HG02852 (cell line): ENCODE measurements around the gene BMP2K.

Experiments used
- ATAC-seq: cut with Tn5 transposase; IDR thresholded peaks from one replicate; pipeline ENCODE4 v1.9.1; 2021; ENCODE audit warnings: mild to moderate bottlenecking, moderate library complexity; ENCODE audit not compliant: unreplicated experiment

BMP2K gene

GRCh38 chr4:78776079-78776728, at the start of gene BMP2K:
Gene BMP2K (plus strand): TSS chr4:78776350. CDS start chr4:78776544, 194 bp downstream.
- ATAC-seq: peak; percentile 68

GRCh38 chr4:78726546-78726945, 49.6 kb upstream of the BMP2K start:
- no peak for ATAC-seq

GRCh38 chr4:78732332-78733104, 43.6 kb upstream of the BMP2K start:
- no peak for ATAC-seq

GRCh38 chr4:78734441-78735162, 41.5 kb upstream of the BMP2K start:
- ATAC-seq: no peak

- peak; percentile 75 for ATAC-seq
These were observed 40.5 kb upstream of the BMP2K start for GRCh38 chr4:78735697-78736096.

- peak; percentile 61 for ATAC-seq
These were observed 39.1 kb upstream of the BMP2K start for GRCh38 chr4:78737035-78737434.

- ATAC-seq: no peak
These were observed 38.2 kb upstream of the BMP2K start for GRCh38 chr4:78737973-78738372.

- peak; percentile 94 for ATAC-seq
These were observed 33.9 kb upstream of the BMP2K start for GRCh38 chr4:78742300-78742699.

- ATAC-seq: no peak
These were observed 28.7 kb upstream of the BMP2K start for GRCh38 chr4:78747475-78747922.

GRCh38 chr4:78748381-78748780, 27.8 kb upstream of the BMP2K start:
- ATAC-seq: no peak

- peak; percentile 2 for ATAC-seq
These were observed 26.7 kb upstream of the BMP2K start for GRCh38 chr4:78749258-78749971.

- peak; percentile 89 for ATAC-seq
These were observed 26.0 kb upstream of the BMP2K start for GRCh38 chr4:78749972-78750727.

- no peak for ATAC-seq
These were observed 23.1 kb upstream of the BMP2K start for GRCh38 chr4:78753091-78753490.

- no peak for ATAC-seq
These were observed 21.3 kb upstream of the BMP2K start for GRCh38 chr4:78754872-78755271.

GRCh38 chr4:78756137-78756536, 20.0 kb upstream of the BMP2K start:
- no peak for ATAC-seq

GRCh38 chr4:78756776-78757175, 19.4 kb upstream of the BMP2K start:
- ATAC-seq: no peak

- ATAC-seq: no peak
These were observed 18.6 kb upstream of the BMP2K start for GRCh38 chr4:78757574-78757973.

- no peak for ATAC-seq
These were observed 18.1 kb upstream of the BMP2K start for GRCh38 chr4:78758085-78758484.

- no peak for ATAC-seq
These were observed 13.6 kb upstream of the BMP2K start for GRCh38 chr4:78762529-78762928.

- no peak for ATAC-seq
These were observed 12.9 kb upstream of the BMP2K start for GRCh38 chr4:78763251-78763650.
